ENCODE data around the gene LRMDA. TPM values are rescaled to one million over a fixed set of nuclear protein-coding genes. Genes with fewer than 3 reads are reported as not detected.

LRMDA gene
- total and polyA plus RNA-seq, 10 of the 15 experiments (the other 5 are each of a cell fraction or from before 2014, with no cell fraction given): 0.07 to 0.54 (median 0.29) TPM; not detected in 4

GRCh38 chr10:76352300-76352699 is 920.9 kb downstream of the LRMDA start (continued):
- TF ChIP-seq E4F1 (IDR thresholded peaks at IDR 0.05; ENCODE audit: borderline replicate concordance, partially characterized antibody): no peak
- no peak for TF ChIP-seq CHD4 (IDR thresholded peaks at IDR 0.05)
- no peak for TF ChIP-seq ASH2L (IDR thresholded peaks at IDR 0.05; ENCODE audit: borderline replicate concordance, low read depth)

DNA sequence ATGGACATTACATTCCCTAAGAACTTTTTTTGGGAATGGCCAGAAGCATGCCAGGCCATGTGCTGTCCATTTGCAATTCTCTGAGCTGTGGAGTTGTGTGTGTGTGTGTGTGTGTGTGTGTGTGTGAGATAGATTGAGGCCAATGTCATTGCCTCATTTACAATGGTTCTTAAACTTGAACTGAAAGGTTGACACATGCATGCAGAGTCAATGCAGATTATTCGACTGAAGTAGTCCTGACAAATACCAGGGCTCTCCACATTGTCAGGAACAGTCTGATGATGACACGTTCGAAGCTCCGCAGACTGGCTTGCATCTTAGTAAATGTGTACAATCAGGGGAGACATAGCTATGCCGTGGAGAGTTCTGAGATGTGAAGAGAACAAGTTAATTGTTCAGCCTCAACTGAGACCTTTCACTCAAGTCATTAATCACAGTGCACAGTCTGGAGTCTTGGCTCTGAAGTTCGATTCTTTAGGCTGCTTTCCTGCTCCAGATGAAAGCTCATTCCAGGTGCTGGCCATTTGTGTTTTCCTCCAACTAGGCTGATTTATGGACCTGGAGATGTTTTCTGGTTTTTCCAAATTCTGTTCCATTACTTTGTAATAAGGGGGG is 921.9 kb downstream of the LRMDA start:
- ChIA-PET RAD21 (ENCODE audit: unreplicated experiment) (no interaction called here), SMC1A (ENCODE audit: uncharacterized antibody, unreplicated experiment) (interaction anchor here (0.8 kb wide), 1 partner anchor 9 kb away, joined by 4 read pairs; no protein-coding TSS in a partner anchor), POLR2A (no interaction called here), CTCF (no interaction called here)
- Histone ChIP-seq H4K20me1 (ENCODE audit: control insufficient read depth, insufficient read depth) (no peaks in the 10 kb centered on the region), H3K9me3 (replicated peaks; ENCODE audit: control insufficient read depth, insufficient read depth, low read length) (no peaks in the 10 kb centered on the region), H2AFZ (ENCODE audit: control insufficient read depth, low read depth, low read length) (no peak overlapping the region), H3K27me3 (replicated peaks in 1 of 2; ENCODE audit: control insufficient read depth in 2 of 2, insufficient read depth in 2 of 2, low read length in 1 of 2) (no peaks in the 10 kb centered on the region), H3K9ac (ENCODE audit: control insufficient read depth, insufficient read depth, low read length) (no peak overlapping the region), H3K4me1 (ENCODE audit: control insufficient read depth, insufficient read depth, low read length) (no peaks in the 10 kb centered on the region), H3K27ac (ENCODE audit: control insufficient read depth, insufficient read depth) (no peak overlapping the region), H3K4me3 (no peak overlapping the region), H3K36me3 (ENCODE audit: control insufficient read depth in 2 of 2, insufficient read depth in 2 of 2, low read length in 1 of 2) (no peaks in the 10 kb centered on the region), H3K4me2 (ENCODE audit: control insufficient read depth, insufficient read depth) (no peak overlapping the region), H3K79me2 (ENCODE audit: control insufficient read depth, insufficient read depth, low read length) (no peaks in the 10 kb centered on the region)
- no peak for FAIRE-seq
- DNase-seq (ENCODE audit: low read depth, low spot score): no peak
- ATAC-seq: no peak
- WGBS (ENCODE audit: insufficient coverage, insufficient replicate concordance, low lambda C conversion rate, missing lambda C conversion rate): 6% methylated on average over 6 of the region's 6 CpGs
- intact Hi-C loops (cut with micrococcal nuclease; ENCODE audit: unreplicated experiment): no loop called here
- in situ Hi-C loops (cut with MboI): no loop called here
- no TSS peak for BruUV-seq (replicated peaks)
- TF ChIP-seq KLF5 (IDR thresholded peaks at IDR 0.05; ENCODE audit: partially characterized antibody): no peak
- no peak for TF ChIP-seq ETV6 (conservative IDR thresholded peaks at IDR 0.05 in 1 of 2, IDR thresholded peaks at IDR 0.05 in 1 of 2; ENCODE audit: borderline replicate concordance in 1 of 2, low read depth in 1 of 2)
- no peak for TF ChIP-seq ZSCAN29 (IDR thresholded peaks at IDR 0.05)
- TF ChIP-seq SUZ12 (IDR thresholded peaks at IDR 0.05; ENCODE audit: unreplicated experiment): no peak
- TF ChIP-seq ZBTB11 (CRISPR knock-in tag; IDR thresholded peaks at IDR 0.05): no peak
- TF ChIP-seq, protein P1, sequence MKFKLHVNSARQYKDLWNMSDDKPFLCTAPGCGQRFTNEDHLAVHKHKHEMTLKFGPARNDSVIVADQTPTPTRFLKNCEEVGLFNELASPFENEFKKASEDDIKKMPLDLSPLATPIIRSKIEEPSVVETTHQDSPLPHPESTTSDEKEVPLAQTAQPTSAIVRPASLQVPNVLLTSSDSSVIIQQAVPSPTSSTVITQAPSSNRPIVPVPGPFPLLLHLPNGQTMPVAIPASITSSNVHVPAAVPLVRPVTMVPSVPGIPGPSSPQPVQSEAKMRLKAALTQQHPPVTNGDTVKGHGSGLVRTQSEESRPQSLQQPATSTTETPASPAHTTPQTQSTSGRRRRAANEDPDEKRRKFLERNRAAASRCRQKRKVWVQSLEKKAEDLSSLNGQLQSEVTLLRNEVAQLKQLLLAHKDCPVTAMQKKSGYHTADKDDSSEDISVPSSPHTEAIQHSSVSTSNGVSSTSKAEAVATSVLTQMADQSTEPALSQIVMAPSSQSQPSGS (IDR thresholded peaks at IDR 0.05; ENCODE audit: low read length): no peak
- TF ChIP-seq, protein P2, sequence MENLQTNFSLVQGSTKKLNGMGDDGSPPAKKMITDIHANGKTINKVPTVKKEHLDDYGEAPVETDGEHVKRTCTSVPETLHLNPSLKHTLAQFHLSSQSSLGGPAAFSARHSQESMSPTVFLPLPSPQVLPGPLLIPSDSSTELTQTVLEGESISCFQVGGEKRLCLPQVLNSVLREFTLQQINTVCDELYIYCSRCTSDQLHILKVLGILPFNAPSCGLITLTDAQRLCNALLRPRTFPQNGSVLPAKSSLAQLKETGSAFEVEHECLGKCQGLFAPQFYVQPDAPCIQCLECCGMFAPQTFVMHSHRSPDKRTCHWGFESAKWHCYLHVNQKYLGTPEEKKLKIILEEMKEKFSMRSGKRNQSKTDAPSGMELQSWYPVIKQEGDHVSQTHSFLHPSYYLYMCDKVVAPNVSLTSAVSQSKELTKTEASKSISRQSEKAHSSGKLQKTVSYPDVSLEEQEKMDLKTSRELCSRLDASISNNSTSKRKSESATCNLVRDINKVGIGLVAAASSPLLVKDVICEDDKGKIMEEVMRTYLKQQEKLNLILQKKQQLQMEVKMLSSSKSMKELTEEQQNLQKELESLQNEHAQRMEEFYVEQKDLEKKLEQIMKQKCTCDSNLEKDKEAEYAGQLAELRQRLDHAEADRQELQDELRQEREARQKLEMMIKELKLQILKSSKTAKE (IDR thresholded peaks at IDR 0.05; ENCODE audit: low read depth, poor library complexity, severe bottlenecking): no peak
- no peak for TF ChIP-seq BRCA1 (IDR thresholded peaks at IDR 0.05; ENCODE audit: low read depth, low read length)
- TF ChIP-seq SREBF2 (IDR thresholded peaks at IDR 0.05; ENCODE audit: low read length): no peak

Measured in GM12878 (cell line).